Activated naive CD4-positive, alpha-beta T cell treated with anti-CD3 and anti-CD28 coated beads, Interleukin-2, amount 50 U/mL, for 24 hours (primary cell): Measurements from ENCODE around the gene GABRA1.

Experiments
- H3K27ac Mint-ChIP-seq: one replicate; pipeline ENCODE4 v1.8.0; 2021; ENCODE audit warnings: mild to moderate bottlenecking, mixed read lengths
- H3K27me3 Mint-ChIP-seq: one replicate; pipeline ENCODE4 v1.8.0; 2021; ENCODE audit warnings: mixed read lengths
- H3K36me3 Mint-ChIP-seq: one replicate; pipeline ENCODE4 v1.8.0; 2021; ENCODE audit warnings: mixed read lengths
- H3K4me1 Mint-ChIP-seq: one replicate; pipeline ENCODE4 v1.8.0; 2021; ENCODE audit warnings: mixed read lengths
- H3K4me3 Mint-ChIP-seq: one replicate; pipeline ENCODE4 v1.8.0; 2021; ENCODE audit warnings: mild to moderate bottlenecking, mixed read lengths
- H3K9me3 Mint-ChIP-seq: one replicate; pipeline ENCODE4 v1.8.0; 2021; ENCODE audit warnings: mixed read lengths

The GABRA1 gene

DNA sequence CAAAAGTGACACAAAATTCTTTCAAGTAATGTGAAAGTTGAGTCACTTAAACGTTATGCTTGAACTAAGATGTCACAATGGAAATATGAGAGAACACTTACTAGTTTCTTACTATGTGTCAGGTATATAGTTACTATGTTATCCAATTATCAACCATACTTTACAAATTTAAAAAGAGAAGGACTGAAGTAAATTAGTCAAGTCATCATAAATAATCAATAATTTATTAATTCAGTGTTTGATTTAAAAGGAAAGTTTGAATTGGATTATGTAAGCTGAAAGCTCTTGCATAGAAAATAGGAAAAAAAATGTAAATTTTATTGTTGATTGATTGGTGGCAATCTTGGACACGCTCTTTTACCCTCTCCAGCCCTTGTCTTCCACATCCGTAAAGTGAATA lies 76.3 kb downstream of the GABRA1 start:
- Mint-ChIP-seq H3K9me3 (peaks cover 7% of the 10 kb centered on the region), H3K27me3 (no peaks in the 10 kb centered on the region), H3K4me1 (no peaks in the 10 kb centered on the region), H3K27ac (no peak overlapping the region), H3K4me3 (no peak overlapping the region), H3K36me3 (no peaks in the 10 kb centered on the region)

DNA sequence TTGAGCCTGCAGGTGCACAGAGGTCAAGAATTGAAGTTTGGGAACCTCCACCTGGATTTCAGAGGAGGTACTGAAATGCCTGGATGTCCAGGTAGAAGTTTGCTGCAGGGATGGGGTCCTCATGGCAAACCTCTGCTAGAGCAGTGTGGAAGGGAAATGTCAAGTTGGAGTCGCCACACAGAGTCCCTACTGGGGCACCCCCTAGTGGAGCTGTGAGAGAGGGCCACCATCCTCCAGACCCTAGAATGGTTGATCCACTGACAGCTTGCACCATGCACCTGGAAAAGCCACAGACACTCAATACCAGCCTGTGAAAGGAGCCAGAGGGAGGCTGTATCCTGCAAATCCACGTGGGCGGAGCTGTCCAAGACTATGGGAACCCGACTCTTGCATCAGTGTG lies 78.0 kb downstream of the GABRA1 start:
- Mint-ChIP-seq H3K27ac (no peak overlapping the region), H3K36me3 (no peaks in the 10 kb centered on the region), H3K4me3 (no peak overlapping the region), H3K4me1 (no peaks in the 10 kb centered on the region), H3K9me3 (peaks cover 7% of the 10 kb centered on the region), H3K27me3 (no peaks in the 10 kb centered on the region)

DNA sequence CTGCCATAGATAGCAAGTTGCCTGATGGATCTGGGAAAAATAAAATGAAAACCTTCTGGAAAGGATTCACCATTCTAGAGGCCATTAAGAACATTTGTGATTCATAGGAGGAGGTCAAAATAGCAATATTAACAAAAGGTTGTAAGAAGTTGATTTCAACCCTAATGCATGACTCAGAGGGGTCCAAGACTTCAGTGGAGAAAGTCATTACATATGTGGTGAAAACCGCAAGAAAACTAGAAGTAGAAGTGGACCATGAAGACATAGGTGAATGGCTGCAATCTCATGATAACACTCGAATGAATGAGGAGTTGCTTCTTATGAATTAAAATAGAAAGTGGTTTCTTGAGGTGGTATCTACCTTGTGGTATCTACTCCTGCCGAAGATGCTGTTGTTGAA lies 86.6 kb downstream of the GABRA1 start:
- Mint-ChIP-seq H3K27ac (no peak overlapping the region), H3K36me3 (no peaks in the 10 kb centered on the region), H3K4me3 (no peak overlapping the region), H3K9me3 (peaks cover 3% of the 10 kb centered on the region), H3K4me1 (no peaks in the 10 kb centered on the region), H3K27me3 (no peaks in the 10 kb centered on the region)

DNA sequence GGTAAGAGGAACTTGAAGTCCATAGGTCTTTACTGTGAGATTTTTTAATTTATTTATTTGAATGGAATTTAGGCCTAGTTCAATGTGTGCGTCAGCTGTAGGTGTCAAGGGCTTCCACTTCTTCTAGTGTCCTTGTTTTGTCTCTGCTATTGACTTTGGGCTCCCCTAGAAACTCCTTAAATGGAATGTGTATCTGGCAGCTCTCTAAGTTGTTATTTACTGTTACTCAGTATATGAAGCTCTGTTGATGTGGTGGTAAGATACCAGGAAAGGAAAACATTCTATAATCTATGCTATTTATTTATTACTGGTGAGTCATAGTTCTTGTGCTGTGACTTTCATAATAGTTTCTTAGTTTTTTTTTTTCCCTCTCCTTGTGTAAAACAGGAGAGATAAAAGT lies 97.1 kb downstream of the GABRA1 start:
- Mint-ChIP-seq H3K9me3 (peaks cover 11% of the 10 kb centered on the region), H3K27me3 (no peaks in the 10 kb centered on the region), H3K4me1 (no peaks in the 10 kb centered on the region), H3K36me3 (no peaks in the 10 kb centered on the region), H3K4me3 (no peak overlapping the region), H3K27ac (no peak overlapping the region)

DNA sequence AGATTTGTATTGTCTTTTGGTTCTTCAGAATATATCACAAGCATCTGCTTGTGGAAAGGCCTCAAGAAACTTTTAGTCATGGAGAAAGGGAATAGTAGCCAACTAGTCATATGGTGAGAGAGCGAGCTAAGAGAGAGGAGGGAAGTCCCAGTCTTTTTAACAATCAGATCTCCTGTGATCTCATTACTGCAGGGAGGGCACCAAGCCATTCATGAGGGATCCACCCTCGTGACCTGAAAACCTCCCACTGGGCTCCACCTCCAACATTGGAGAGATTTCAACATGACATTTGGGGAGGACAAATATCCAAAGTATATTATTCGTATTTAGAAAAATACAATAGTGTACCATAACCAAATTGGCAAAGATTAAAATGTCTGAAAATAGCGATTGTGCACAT lies 99.0 kb downstream of the GABRA1 start:
- H3K27ac Mint-ChIP-seq: no peak overlapping the region
- H3K9me3 Mint-ChIP-seq: peaks cover under 1% of the 10 kb centered on the region
- H3K36me3 Mint-ChIP-seq: no peaks in the 10 kb centered on the region
- no peaks in the 10 kb centered on the region for H3K27me3 Mint-ChIP-seq
- H3K4me3 Mint-ChIP-seq: no peak overlapping the region
- H3K4me1 Mint-ChIP-seq: no peaks in the 10 kb centered on the region
